TTC549 (cell line): ENCODE data around the gene ZBTB48.
"Not testable (repeated sequence)": the region's sequence is repeated elsewhere in the genome, so short reads cannot be mapped to it uniquely, and the experiment has no call there.

Experiments used
- FAIRE-seq: peaks from 2 replicates; lab custom pipeline; 2012; peaks lifted over from hg19 to GRCh38; lab: Jason Lieb, UNC

ZBTB48 gene

GRCh38 chr1:6592441-6592840 lies 12.6 kb downstream of the ZBTB48 start:
- FAIRE-seq = no peak

GRCh38 chr1:6592865-6593593 lies 13.2 kb downstream of the ZBTB48 start:
- FAIRE-seq = no peak

- FAIRE-seq = no peak
Observed at GRCh38 chr1:6593810-6594209, 14.0 kb downstream of the ZBTB48 start.

GRCh38 chr1:6594977-6595740 lies 15.4 kb downstream of the ZBTB48 start:
- no peak for FAIRE-seq

- FAIRE-seq = no peak
Observed at GRCh38 chr1:6596351-6596750, 16.6 kb downstream of the ZBTB48 start.

- FAIRE-seq = no peak
Observed at GRCh38 chr1:6596886-6597776, 17.3 kb downstream of the ZBTB48 start.

- no peak for FAIRE-seq
Observed at GRCh38 chr1:6597777-6598131, 18.0 kb downstream of the ZBTB48 start.

GRCh38 chr1:6599141-6599975 lies 19.6 kb downstream of the ZBTB48 start:
- FAIRE-seq = no peak

GRCh38 chr1:6599991-6600390 lies 20.2 kb downstream of the ZBTB48 start:
- FAIRE-seq = not testable (repeated sequence)

GRCh38 chr1:6600410-6601048 lies 20.7 kb downstream of the ZBTB48 start:
- FAIRE-seq = no peak

- FAIRE-seq = no peak
Observed at GRCh38 chr1:6601049-6601922, 21.5 kb downstream of the ZBTB48 start.

- FAIRE-seq = no peak
Observed at GRCh38 chr1:6601923-6602668, 22.3 kb downstream of the ZBTB48 start.

- no peak for FAIRE-seq
Observed at GRCh38 chr1:6602669-6603237, 23.0 kb downstream of the ZBTB48 start, which contains the start of gene KLHL21. Gene KLHL21, minus strand, starts transcription at chr1:6602869. Its CDS starts 52 bp downstream, at chr1:6602817.

GRCh38 chr1:6603238-6603914 lies 23.6 kb downstream of the ZBTB48 start:
- FAIRE-seq = no peak

GRCh38 chr1:6603915-6604558 lies 24.2 kb downstream of the ZBTB48 start:
- no peak for FAIRE-seq

- FAIRE-seq = no peak
Observed at GRCh38 chr1:6612641-6613360, 33.0 kb downstream of the ZBTB48 start.

GRCh38 chr1:6613361-6614018 lies 33.7 kb downstream of the ZBTB48 start, which contains the start of gene PHF13:
Gene PHF13, plus strand, starts transcription at chr1:6613731. Its CDS starts 336 bp downstream, at chr1:6614067.
- FAIRE-seq = no peak
